Measurements from ENCODE around the gene FNDC3B. TPM values are rescaled to one million over a fixed set of nuclear protein-coding genes. Genes with fewer than 3 reads are reported as not detected.

Gene FNDC3B
- total and polyA plus RNA-seq, 4 donors, result 13.3 to 175 (median 100) TPM

GRCh38 chr3:172170841-172171240 lies 131.5 kb downstream of the FNDC3B start:
- ATAC-seq (ENCODE audit: insufficient read depth, low FRiP score) (no peak), DNase-seq (no peak)
- Histone ChIP-seq H3K4me1 (ENCODE audit: control insufficient read depth in 5 of 5, insufficient read depth in 5 of 5, low read length in 5 of 5) (peaks cover 10 to 55% (median 20%) of the 10 kb centered on the region in 5 donors), H3K36me3 (ENCODE audit: control insufficient read depth in 4 of 4, insufficient read depth in 4 of 4, low read length in 4 of 4) (peaks cover 0 to 2% (median 0%) of the 10 kb centered on the region in 4 donors), H3K9me3 (ENCODE audit: control insufficient read depth in 4 of 4, insufficient read depth in 3 of 4, low read length in 3 of 4) (no peaks in the 10 kb centered on the region), H3K27ac (ENCODE audit: low read depth in 1 of 2, low read length in 1 of 2) (no peak overlapping the region), H3K27me3 (ENCODE audit: control insufficient read depth in 3 of 3, insufficient read depth in 3 of 3, low read length in 2 of 3) (no peaks in the 10 kb centered on the region), H3K9ac (ENCODE audit: insufficient read depth in 1 of 2, low read length in 2 of 2) (no peak overlapping the region), H3K4me3 (no peak overlapping the region)
- TF ChIP-seq CTCF (IDR thresholded peaks at IDR 0.05; ENCODE audit: control extremely low read depth, extremely low read depth), result no peak

GRCh38 chr3:172171396-172172075 lies 132.2 kb downstream of the FNDC3B start:
- Histone ChIP-seq H3K9ac (ENCODE audit: insufficient read depth in 1 of 2, low read length in 2 of 2) (no peak overlapping the region), H3K4me3 (no peak overlapping the region), H3K27ac (ENCODE audit: low read depth in 1 of 2, low read length in 1 of 2) (no peak overlapping the region), H3K4me1 (ENCODE audit: control insufficient read depth in 5 of 5, insufficient read depth in 5 of 5, low read length in 5 of 5) (peaks cover 10 to 54% (median 27%) of the 10 kb centered on the region in 5 donors), H3K27me3 (ENCODE audit: control insufficient read depth in 3 of 3, insufficient read depth in 3 of 3, low read length in 2 of 3) (no peaks in the 10 kb centered on the region), H3K36me3 (ENCODE audit: control insufficient read depth in 4 of 4, insufficient read depth in 4 of 4, low read length in 4 of 4) (peaks cover 0 to 2% (median 0%) of the 10 kb centered on the region in 4 donors), H3K9me3 (ENCODE audit: control insufficient read depth in 4 of 4, insufficient read depth in 3 of 4, low read length in 3 of 4) (no peaks in the 10 kb centered on the region)
- DNase-seq, result peak in 1 of 3 donors; percentile 34
- no peak for ATAC-seq (ENCODE audit: insufficient read depth, low FRiP score)
- TF ChIP-seq CTCF (IDR thresholded peaks at IDR 0.05; ENCODE audit: control extremely low read depth, extremely low read depth), result no peak
- 87 to 88% methylated on average over 2 of the region's 2 CpGs for WGBS, 2 donors

- Histone ChIP-seq H3K4me1 (ENCODE audit: control insufficient read depth in 5 of 5, insufficient read depth in 5 of 5, low read length in 5 of 5) (peaks cover 10 to 54% (median 34%) of the 10 kb centered on the region in 5 donors), H3K4me3 (no peak overlapping the region), H3K36me3 (ENCODE audit: control insufficient read depth in 4 of 4, insufficient read depth in 4 of 4, low read length in 4 of 4) (peaks cover 0 to 2% (median 0%) of the 10 kb centered on the region in 4 donors), H3K9ac (ENCODE audit: insufficient read depth in 1 of 2, low read length in 2 of 2) (no peak overlapping the region), H3K27ac (ENCODE audit: low read depth in 1 of 2, low read length in 1 of 2) (no peak overlapping the region), H3K27me3 (ENCODE audit: control insufficient read depth in 3 of 3, insufficient read depth in 3 of 3, low read length in 2 of 3) (no peaks in the 10 kb centered on the region), H3K9me3 (ENCODE audit: control insufficient read depth in 4 of 4, insufficient read depth in 3 of 4, low read length in 3 of 4) (no peaks in the 10 kb centered on the region)
- WGBS, 2 donors, result 81 to 83% methylated on average over 13 of the region's 13 CpGs
- TF ChIP-seq CTCF (IDR thresholded peaks at IDR 0.05; ENCODE audit: control extremely low read depth, extremely low read depth), result no peak
- DNase-seq (no peak), ATAC-seq (ENCODE audit: insufficient read depth, low FRiP score) (no peak)
Measured at GRCh38 chr3:172173316-172174254, 134.2 kb downstream of the FNDC3B start.

Measured in lung (tissue), 12 donors.